Nephron progenitor cell (in vitro differentiated cells): ENCODE data around the gene NOS3.

Experiments used
- DNase-seq: peaks from one replicate; pipeline ENCODE4 v3.0.0; 2021
- H3K27ac Mint-ChIP-seq: 2 replicates; pipeline ENCODE4 v1.8.0; 2021; ENCODE audit warnings: mild to moderate bottlenecking, moderate library complexity, mixed read lengths
- H3K27me3 Mint-ChIP-seq: 2 replicates; pipeline ENCODE4 v1.8.0; 2021; ENCODE audit warnings: mild to moderate bottlenecking, low read depth, mixed read lengths; ENCODE audit not compliant: poor library complexity
- H3K36me3 Mint-ChIP-seq: 2 replicates; pipeline ENCODE4 v1.8.0; 2021; ENCODE audit warnings: low read depth, mixed read lengths
- H3K4me1 Mint-ChIP-seq: 2 replicates; pipeline ENCODE4 v1.8.0; 2021; ENCODE audit warnings: mixed read lengths
- H3K4me3 Mint-ChIP-seq: 2 replicates; pipeline ENCODE4 v1.8.0; 2021; ENCODE audit warnings: mild to moderate bottlenecking, moderate library complexity, mixed read lengths
- H3K9me3 Mint-ChIP-seq: 2 replicates; pipeline ENCODE4 v1.8.0; 2021; ENCODE audit warnings: mild to moderate bottlenecking, moderate library complexity, mixed read lengths
- CTCF ChIP-seq: fragments of 200-600 bp; sonication (generic); IDR thresholded peaks from 2 replicates; pipeline ENCODE4 v1.5.0; 2021; ENCODE audit warnings: antibody characterized with exemption

The NOS3 gene

GRCh38 chr7:151028948-151029501 lies 38.2 kb downstream of the NOS3 start:
- peaks cover 32% of the 10 kb centered on the region for H3K4me1 Mint-ChIP-seq
- peak overlapping the region; percentile 81 for H3K27ac Mint-ChIP-seq
- H3K27me3 Mint-ChIP-seq = peaks cover 27% of the 10 kb centered on the region
- no peak for DNase-seq
- TF ChIP-seq CTCF = no peak
- H3K9me3 Mint-ChIP-seq = no peaks in the 10 kb centered on the region
- peak overlapping the region; percentile 91 for H3K4me3 Mint-ChIP-seq
- H3K36me3 Mint-ChIP-seq = no peaks in the 10 kb centered on the region

GRCh38 chr7:151031011-151031410 lies 40.2 kb downstream of the NOS3 start:
- Mint-ChIP-seq H3K9me3 (no peaks in the 10 kb centered on the region), H3K4me3 (no peak overlapping the region), H3K27me3 (peaks cover 20% of the 10 kb centered on the region), H3K27ac (no peak overlapping the region), H3K4me1 (peaks cover 26% of the 10 kb centered on the region), H3K36me3 (no peaks in the 10 kb centered on the region)
- TF ChIP-seq CTCF = no peak
- no peak for DNase-seq

GRCh38 chr7:151032936-151033863 lies 42.4 kb downstream of the NOS3 start:
- no peak for TF ChIP-seq CTCF
- H3K4me3 Mint-ChIP-seq = no peak overlapping the region
- H3K27ac Mint-ChIP-seq = no peak overlapping the region
- H3K36me3 Mint-ChIP-seq = no peaks in the 10 kb centered on the region
- no peak for DNase-seq
- H3K9me3 Mint-ChIP-seq = no peaks in the 10 kb centered on the region
- no peaks in the 10 kb centered on the region for H3K27me3 Mint-ChIP-seq
- peaks cover 9% of the 10 kb centered on the region for H3K4me1 Mint-ChIP-seq

- H3K4me1 Mint-ChIP-seq = peaks cover 9% of the 10 kb centered on the region
- no peak overlapping the region for H3K27ac Mint-ChIP-seq
- TF ChIP-seq CTCF = no peak
- no peak for DNase-seq
- no peaks in the 10 kb centered on the region for H3K9me3 Mint-ChIP-seq
- no peaks in the 10 kb centered on the region for H3K36me3 Mint-ChIP-seq
- H3K27me3 Mint-ChIP-seq = no peaks in the 10 kb centered on the region
- H3K4me3 Mint-ChIP-seq = no peak overlapping the region
Measured at GRCh38 chr7:151033864-151034249, 43.0 kb downstream of the NOS3 start.

GRCh38 chr7:151034312-151035025 lies 43.7 kb downstream of the NOS3 start:
- Mint-ChIP-seq H3K4me1 (peaks cover 10% of the 10 kb centered on the region), H3K4me3 (no peak overlapping the region), H3K27me3 (no peaks in the 10 kb centered on the region), H3K36me3 (no peaks in the 10 kb centered on the region), H3K9me3 (no peaks in the 10 kb centered on the region), H3K27ac (no peak overlapping the region)
- no peak for DNase-seq
- no peak for TF ChIP-seq CTCF
